HG03558 (cell line): ENCODE results near the gene CXCR2.
"Not testable (repeated sequence)": the region's sequence is repeated elsewhere in the genome, so short reads cannot be mapped to it uniquely, and the experiment has no call there.

Experiments
- ATAC-seq: cut with Tn5 transposase; IDR thresholded peaks from one replicate; pipeline ENCODE4 v1.9.1; 2021; ENCODE audit warnings: moderate number of reproducible peaks; ENCODE audit not compliant: unreplicated experiment; ENCODE audit errors: extremely low read depth

The CXCR2 gene

DNA sequence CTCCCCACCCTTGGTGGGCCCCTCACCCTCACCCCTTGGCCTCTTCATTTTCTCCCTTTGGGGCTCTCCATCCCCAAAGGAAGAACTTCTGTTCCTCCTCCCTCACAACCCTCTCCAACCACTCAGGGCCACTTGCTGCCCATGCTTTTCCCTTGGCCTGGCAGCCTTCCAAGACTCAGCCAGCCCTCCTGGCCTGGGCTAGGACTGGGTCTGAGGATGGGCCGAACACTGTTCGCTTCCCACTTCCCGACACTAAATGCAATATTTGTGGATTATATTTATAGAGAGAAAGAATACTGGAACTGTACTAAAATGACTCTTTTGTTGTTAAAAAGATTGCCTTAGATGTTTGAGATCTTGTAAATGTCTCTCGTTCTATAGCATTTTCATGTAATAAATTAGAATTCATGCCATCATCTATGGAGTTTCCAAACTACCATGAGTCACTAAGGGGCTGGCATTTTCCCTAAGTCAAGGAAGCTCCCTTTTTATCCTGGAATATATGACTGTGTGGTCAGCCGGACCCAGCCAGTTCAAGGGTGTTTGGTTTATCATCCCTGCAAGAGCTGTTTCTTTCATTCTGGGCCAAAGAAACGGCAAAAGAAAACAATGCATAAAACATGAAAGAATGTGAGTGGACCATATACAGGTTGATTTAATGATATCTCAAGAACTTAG is 3.8 kb downstream of the CXCR2 start:
- ATAC-seq: no peak

DNA sequence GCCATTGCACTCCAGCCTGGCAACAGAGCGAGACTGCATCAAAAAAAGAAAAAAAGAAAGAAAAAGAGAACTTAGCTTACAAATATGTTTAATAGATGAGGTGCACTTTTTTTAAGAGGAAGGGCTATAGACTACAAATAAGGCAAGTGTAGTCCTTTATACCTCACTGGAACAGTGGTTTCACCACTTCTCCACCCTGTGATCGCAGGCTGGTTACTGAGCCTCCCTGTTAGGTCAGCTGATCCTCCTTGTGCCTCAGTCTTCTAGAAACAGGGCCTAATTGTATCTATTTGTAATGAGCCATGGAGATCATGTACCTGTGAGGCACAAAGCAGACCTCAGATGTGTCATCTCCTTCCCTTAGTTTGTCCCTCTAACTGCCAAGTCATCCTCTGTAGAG is 4.5 kb downstream of the CXCR2 start:
- ATAC-seq: no peak

DNA sequence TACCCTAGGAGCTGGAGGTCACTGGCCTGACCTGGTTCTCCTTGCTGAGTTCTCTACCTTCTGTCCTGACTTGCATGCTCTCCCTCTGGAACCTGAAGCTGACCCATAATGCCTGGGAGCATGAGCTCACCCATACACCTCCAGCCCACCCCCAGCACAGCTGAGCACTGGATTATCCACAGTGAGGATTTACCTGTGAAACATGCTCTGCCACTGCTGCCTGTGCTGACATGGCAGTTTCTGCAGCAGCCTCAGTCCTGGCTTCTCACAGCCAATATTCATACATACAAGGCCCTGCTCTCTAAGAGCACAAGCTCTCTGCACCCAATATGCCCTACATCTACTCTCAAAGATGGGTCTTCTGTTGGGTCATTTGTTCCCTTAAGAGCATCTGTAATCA is 5.0 kb downstream of the CXCR2 start:
- ATAC-seq: no peak

DNA sequence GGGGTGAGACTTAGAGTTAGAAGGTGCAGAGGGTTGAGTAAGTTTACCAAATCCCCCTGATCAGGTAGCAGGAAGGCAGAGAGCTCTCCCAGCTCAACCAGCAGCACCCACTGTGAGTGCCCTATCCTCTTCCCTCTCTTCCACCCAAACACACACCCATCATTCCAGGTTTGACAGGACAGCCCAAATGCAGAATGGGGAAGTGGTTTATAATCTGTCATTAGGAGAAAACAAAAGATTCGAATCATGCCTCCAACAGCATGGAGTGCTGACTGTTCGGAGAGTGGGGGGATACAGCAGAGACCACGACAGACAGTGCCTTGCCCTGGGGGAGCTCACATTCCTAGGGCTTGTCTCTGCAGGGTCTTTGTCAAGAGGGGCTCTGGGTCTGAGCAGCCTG is 11.7 kb downstream of the CXCR2 start:
- no peak for ATAC-seq

DNA sequence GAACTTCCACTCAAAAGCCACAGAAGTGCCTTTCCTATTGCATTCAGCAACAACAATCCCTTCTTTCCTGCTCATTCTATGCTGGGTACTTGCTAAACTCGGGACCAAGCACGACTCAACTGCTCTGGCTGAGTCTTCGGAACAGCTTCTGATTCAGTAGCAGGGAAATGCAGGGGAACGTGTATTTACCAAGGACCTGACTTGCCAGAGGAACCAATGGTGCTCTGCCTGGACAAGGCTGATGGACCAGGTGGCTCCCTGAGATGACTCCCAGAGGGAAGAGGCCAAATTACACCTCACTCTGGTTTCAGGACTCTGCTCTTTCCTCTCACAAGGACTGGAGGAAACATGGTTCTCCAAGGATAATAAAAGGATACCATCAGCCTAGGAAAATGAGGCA is 12.2 kb downstream of the CXCR2 start:
- no peak for ATAC-seq

DNA sequence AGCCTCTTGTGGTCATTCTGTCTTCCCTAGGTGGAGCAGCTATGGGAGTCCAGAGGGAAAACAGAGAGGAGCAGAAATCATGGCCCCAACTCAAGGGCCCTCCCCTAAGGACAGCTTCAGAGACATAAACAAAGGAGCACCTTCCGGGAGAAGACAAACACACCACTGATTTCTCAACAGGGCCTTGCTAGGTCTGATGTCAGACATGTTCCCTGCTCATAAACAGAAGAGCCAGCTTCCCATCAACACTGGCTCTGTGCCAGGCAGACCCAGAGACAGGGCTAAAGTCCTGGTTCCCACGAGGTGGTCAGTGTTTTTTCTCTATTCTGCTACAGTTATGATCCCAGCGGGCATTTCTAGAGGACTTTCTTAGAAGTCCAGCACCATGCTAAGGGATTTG is 19.3 kb downstream of the CXCR2 start:
- no peak for ATAC-seq

DNA sequence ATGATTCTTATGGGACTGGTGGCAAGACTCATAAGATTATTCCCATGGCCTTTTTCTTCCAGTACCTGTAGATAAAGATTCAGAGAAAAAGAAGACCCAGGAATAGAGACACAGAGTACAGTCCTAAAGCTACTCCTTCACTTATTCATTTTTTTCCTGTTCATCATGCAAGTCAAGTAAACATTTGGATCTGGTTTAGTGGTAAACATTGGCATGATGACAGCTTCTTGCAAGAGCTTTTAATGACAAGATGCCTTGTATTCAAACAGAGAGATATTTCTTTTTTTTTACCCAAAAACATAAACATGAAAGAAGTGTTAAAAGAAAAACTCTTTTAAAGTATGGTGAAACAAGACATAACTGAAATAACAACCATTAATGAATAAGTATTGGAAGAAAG is 20.2 kb downstream of the CXCR2 start:
- no peak for ATAC-seq

DNA sequence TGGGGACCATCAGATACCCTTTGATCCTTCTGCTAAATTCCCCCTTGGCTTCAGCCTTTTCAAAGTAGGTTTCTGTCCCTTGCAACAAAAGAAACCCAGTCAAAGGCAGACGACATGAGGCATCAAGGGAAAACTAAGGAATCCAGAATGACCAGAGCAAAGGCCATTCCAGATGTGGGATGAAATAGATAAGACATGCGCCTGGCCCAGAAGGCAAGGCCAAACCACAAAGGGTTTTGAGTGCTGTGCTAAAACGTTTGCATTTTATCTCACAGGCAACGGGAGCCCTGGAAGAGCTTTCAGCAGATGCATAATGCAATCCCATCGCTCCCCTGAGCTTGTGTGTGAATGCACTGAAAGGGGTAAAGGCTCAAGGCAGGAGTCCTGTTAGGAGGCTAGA is 23.3 kb downstream of the CXCR2 start:
- no peak for ATAC-seq

DNA sequence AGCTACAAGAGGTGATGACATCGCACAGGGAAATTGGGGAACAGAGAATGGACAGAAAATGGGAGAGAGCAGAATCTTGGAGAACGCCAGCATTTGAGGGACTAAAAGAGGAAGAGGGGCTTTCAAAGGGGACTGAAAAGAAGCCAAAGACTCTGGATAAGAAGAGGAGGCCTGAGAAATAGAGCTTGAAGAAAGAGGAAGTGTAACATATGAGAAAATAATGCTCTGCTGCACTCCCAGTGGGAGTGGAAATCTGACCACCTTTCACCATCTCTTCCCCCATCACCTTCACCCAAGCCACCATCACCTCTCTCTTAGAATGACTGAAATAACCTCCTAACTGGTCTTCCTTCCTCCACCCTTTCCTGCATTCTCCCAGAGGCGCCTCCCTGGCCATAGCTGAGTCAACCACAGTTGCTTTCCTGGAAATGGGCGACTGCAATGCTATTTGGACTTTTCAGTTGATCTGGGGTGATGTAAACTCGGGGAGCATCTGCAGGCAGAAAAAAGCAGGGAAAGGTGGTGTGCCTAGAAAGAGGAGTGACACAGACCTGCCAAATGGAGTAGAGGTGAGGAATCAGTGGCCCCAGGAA is 24.1 kb downstream of the CXCR2 start:
- no peak for ATAC-seq

DNA sequence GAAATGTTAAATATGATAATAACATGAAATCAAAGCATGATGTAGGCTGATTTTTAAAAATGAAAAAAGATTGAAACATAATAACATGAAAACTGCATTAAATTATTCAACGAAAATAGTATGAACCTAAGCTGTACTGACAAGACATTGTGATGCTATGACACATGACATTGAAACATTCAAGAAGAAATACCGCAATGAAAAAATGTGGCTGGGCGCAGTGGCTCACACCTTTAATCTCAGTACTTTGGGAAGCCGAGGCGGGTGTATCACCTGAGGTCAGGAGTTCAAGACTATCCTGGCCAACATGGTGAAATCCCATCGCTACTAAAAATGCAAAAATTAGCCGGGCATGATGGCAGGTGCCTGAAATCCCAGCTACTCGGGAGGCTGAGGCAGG is 26.3 kb downstream of the CXCR2 start:
- no peak for ATAC-seq

DNA sequence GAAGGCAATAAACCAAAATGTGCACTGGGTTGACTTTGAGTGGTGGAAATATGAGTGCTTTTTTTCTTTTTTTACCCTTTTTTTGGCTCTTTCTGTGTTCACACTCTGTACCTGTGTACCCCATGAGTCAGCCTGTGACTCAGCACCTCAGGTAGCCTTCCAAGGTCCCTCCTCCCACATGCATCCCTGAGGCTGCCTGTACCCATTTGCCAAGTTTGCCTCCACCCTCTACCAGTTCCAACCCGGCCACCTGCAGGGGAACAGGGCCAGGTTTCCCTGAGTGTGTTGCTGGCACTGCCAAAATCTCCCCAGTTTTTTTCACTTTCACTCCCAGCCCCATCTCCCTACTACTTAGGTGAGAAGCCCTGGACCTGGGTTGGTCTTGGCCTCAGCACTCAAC is 26.9 kb downstream of the CXCR2 start:
- no peak for ATAC-seq

DNA sequence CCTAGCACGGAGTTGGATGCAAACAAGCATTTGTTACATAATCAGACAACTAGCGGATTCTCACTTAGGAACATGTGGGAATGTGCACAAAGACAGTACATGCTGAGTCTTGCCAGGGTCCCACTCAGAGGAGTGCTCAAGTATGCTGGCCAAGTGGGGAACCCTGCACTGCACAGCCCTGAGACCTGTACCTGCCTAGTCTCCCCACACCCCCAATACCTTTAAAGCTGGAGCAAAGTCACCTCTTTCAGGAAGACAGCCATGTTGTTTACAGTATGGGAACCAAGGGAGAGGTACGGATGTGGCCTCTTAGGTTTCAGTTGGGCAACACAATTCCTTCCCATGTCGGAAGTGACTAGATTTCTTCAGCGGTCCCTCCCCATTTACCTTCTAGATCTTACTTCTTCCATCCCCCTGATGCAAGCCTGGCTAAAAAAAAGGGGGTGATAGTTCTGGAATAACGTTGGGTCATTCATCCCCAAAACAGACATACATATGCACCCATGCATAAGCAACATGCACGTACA is 30.2 kb downstream of the CXCR2 start:
- no peak for ATAC-seq

DNA sequence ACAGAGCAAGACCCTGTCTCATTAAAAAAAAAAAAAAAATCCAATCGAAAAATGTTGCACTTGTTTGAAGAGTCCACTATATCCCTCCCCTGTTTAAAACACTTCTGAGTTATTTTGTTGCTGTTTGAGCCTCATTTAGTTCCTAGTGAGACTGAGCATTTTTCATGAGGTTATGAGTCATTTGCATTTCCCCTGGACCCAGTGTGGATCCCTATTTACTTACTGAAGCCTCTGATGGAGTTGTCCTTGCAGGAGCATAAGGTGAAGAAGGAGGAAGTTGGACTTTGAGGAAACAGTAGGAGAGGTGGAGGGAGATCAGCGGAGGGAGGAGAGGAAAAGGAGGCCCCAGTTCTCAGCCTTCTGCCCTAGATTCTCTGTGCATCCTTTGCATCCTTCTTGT is 35.8 kb downstream of the CXCR2 start:
- ATAC-seq: no peak

DNA sequence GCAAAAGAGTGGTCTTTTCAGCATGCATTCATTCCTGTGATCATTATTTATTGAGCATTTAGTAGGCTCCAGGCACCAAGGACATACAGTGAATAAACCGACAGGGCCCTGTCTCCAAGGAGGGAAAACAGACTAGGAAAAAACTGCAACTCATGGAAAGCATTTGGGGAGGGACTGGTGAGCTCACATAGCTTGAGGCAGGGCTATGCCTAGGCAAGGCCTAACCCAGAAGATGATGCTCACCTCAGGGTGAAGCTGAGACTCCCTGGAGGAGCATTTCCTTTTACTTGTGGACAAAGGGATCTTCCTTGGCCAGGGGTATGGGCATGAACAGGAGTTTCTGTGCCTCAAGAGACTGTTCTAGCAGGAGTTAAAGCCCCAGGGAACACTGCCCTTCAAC is 37.0 kb downstream of the CXCR2 start:
- no peak for ATAC-seq

DNA sequence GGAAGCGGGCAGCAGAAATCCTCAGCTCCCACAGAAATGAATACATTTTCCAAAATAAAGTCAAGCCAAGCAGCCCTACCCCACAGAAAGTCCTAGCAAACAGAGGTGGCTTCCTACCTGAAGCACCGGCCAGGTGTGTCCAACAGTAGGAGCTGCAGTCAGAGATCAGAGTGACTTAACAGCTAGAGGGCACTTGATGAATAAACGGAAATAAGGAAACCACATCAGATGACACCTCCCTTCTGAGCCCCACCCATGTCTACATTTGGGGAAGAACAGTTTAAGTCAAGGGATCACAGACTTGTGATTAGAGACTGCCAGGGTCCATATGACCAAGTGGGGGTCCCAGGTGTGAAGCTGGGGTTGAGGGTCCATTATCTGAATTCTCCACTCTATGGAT is 41.0 kb downstream of the CXCR2 start, which contains the start of gene CXCR1:
CXCR1 (minus strand) TSS at position 172 of the 400 bp plus-strand sequence. CDS start 1,751 bp downstream, outside the sequence.
- ATAC-seq: no peak

DNA sequence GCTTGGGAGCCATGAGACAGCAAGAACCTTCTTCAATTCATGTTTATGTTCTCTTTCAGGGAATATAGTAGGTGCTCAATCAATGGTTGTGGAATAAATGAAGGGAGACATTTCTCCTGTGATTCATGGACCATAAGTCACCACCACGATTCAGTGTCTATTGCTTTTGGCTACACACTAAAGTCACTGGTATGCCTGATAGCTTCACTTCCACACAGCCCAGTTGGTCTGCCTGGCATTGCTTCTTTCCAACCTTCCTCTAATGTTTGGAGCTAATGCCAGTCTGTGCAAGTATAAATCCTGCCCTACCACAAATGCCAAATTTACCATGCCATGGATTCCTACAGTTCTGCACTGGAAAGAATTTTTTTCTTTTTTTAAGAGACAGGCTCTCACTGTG is 42.2 kb downstream of the CXCR2 start:
- no peak for ATAC-seq

DNA sequence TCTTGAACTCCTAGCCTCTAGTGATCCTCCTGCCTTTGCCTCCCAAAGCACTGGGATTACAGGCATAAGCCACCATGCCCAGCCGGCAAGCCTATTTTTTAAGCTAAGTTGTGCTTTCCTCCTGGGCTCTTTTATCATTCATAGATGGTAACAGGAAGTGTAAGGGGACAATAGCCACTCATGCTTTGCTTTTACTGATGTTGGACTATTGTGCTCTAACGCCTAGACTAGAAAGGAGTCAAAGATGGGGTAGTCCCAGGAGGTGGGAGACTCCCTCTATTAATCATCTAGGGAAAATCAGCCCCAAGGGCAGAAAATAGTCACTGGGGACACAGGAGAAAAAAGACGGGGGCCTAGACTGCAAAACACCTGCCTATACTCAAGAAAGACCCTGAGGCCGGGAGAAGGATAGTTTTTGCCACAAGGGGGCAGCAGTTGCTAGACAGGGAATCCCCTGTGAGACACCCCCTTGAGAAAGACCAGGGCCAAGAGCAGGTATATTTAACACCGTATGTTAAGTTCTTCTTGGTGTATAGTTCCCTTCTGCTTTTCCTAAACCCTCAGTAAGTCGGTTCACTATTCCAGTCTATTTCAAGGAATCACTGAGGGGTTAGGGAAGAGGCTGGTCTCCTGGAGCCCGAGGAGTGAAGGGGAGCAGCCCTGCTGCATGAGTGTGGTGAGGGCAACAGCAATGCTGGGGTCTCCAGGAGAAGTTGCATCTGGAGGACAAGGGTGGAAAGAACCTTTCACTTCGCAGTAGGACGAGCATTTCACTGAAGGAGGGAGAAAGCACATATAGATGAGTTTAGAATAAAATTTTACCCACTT is 43.0 kb downstream of the CXCR2 start:
- ATAC-seq: no peak

DNA sequence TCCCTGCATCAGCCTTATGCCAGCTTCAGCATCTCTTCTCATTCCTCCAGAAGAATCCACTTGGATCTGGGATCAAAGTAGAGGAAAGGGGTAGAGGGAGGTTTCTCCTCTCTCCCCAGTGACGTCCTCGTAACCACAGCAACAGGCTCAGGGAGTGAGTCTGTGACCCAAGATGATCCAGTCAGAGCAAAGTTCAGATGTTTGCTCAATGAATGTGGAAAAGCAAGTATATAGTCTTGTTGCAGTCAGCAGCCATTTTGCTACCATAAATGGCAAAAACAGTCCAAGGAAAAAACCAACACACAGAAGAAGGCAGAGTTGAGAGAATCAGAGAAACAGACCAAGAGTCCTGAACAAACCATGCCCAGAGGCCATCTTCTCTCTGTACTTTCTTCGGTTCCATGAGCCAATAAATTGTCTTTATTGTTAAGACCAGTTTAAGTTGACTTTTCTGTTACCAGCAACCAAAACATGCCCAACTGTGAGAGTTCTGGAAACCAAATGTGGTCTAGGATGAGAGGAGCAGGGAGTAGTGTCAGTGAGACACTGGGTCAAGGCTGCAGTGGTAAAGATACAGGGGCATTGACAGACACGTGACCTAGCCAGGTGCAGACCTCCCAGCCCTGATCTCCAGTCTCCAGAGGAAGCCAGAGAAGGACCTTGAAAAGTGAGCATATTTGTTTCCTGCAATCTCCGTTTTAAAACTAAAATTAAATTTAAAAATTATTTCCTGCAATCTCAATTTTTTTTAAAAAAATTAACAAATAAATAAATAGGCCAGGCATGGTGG is 44.1 kb downstream of the CXCR2 start:
- ATAC-seq: no peak

DNA sequence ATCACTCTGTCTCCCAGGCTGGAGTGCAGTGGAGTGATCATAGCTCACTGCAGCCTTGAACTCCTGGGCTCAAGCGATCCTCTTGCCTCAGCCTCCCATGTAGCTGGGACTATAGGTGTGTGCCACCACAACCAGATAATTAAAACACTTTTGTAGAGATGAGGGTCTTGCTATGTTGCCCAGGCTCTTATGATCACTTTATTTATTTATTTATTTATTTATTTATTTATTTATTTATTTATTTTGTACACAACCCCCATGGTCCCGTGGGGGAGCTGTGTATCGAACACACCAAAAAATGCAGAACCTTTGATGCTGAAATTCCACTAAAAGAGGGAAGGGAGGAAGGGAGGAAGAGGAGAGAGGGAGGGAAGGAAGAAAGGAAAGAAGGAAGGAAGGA is 45.9 kb downstream of the CXCR2 start:
- ATAC-seq: not testable (repeated sequence)

DNA sequence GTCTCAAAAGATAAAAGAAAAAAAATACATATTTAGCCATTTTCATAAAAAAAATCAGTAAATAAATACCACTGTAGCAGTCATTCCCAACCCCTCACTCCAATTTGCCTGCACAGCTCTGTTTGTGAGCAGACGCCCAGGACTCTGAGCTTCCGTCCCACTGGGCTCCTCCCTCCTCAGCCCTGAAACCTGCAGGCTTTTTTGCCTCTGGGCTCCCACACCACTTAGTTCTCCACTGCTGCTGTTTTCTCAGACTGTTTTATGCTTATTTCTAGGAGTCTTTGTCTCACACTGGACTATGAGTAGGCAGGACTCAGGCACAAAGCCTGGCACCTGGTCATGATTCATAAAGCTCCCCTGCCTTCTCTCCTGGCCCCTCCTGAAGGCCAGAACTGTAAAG is 47.0 kb downstream of the CXCR2 start:
- no peak for ATAC-seq
